Right ventricle myocardium inferior (tissue), 1 donor: Measurements from ENCODE around the gene BMPR1A. TPM values are rescaled to one million over a fixed set of nuclear protein-coding genes. Genes with fewer than 3 reads are reported as not detected.
A peak's percentile ranks its signal among the peaks of the same experiment; 100 is the strongest.

Source experiments
- ATAC-seq: fragments of 200-7000 bp; cut with Tn5 transposase; one replicate; pipeline ENCODE4 v1.9.1; 2020; ENCODE audit warnings: mild to moderate bottlenecking, moderate library complexity
- DNase-seq: peaks from one replicate; pipeline ENCODE4 v3.0.0; 2021; ENCODE audit errors: missing footprints
- intact Hi-C: fragments of 100-400 bp; cut with DNase I; formaldehyde crosslinking; loops from one replicate; pipeline ENCODE4 v1.11.0; 2022
- total RNA-seq: library from RNA; stranded (reverse); fragmentation: NEBNext Ultra II Directional; extraction: Animal tissue kit (Norgen Biotek cat#: 25700); gene quantifications from one replicate; pipeline ENCODE4 v1.2.1, GENCODE V29; 2021
- donor health status: DM: no; HTN: yes; CAD: no; lungs with severe emphysema.

Gene BMPR1A
- total RNA-seq, 1 donor from 2014 or later: 53.2 TPM

GRCh38 chr10:86755740-86756510 lies 494 bp upstream of the BMPR1A start:
- DNase-seq (peak; percentile 87), ATAC-seq (peak; percentile 91)
- intact Hi-C loops: loop anchor here (5.0 kb wide), 3 partner anchors 39 to 131 kb away; no protein-coding TSS in a partner anchor

GRCh38 chr10:86757113-86757972 lies 924 bp downstream of the BMPR1A start:
- DNase-seq (peak; percentile 75), ATAC-seq (no peak)
- intact Hi-C loops: loop anchor here (5.0 kb wide), 3 partner anchors 40 to 130 kb away; no protein-coding TSS in a partner anchor

GRCh38 chr10:86758189-86759072 lies 2.0 kb downstream of the BMPR1A start:
- no peak for DNase-seq
- ATAC-seq: no peak
- intact Hi-C loops: loop anchor here (5.0 kb wide), 3 partner anchors 39 to 129 kb away; no protein-coding TSS in a partner anchor

- no peak for DNase-seq
- intact Hi-C loops: loop anchor here (5.0 kb wide), 3 partner anchors 38 to 128 kb away; no protein-coding TSS in a partner anchor
- ATAC-seq: no peak
Observed at GRCh38 chr10:86759073-86759672, 2.8 kb downstream of the BMPR1A start.

DNA sequence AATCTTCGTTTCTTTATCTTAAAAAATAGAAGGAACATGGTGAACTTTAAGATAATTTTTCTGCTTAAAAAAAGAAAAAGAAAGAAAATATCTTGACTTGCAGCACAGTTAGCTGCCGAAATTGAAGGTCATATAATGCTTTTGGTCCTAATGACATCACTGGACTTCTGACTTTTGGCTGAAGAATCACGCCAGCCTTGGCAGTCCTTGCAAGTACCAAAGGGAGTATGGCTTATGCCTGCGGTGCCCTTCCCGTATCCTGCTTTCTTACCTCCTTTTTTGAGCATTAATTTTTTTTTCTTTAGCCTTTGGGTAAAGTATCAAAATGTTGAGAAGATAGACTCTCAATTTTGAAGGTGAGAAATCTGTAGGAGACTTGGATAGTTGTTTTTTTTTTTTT lies 7.0 kb downstream of the BMPR1A start:
- intact Hi-C loops: no loop called here

GRCh38 chr10:86765548-86765947 lies 9.1 kb downstream of the BMPR1A start:
- ATAC-seq (no peak), DNase-seq (no peak)
- intact Hi-C loops: no loop called here

More for the DNA sequence above, 7.0 kb downstream of the BMPR1A start:
- no peak for DNase-seq
- ATAC-seq: no peak

DNA sequence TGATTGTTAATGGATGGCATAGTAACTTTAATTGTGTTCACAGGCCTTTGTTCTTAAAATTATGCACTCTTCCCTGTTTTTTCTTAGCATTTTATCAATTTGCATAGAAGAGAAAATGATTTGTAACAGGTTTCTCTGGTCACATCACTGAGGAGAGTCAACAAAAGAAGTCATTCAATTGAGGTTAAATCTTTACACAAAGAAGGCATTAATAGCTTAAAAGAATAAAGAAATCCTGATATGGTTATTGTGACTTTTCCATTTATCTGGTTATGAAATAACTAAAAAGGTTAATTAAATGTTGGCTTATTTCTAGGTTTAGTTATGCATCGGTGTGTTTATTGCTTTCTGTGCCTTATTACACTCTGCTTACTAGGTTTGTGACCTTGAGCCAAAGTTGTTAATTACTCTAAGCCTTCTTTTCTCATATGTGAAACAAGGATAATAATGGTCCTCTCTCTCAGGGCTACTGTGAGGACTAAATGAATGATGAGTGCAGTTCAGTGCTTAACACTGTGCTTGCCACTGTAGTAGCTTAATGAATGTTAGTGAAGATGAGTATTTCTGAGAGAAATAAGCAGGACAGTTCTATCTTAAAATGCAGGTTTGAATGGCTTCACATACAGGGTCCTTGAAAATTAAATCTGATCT lies 12.1 kb downstream of the BMPR1A start:
- ATAC-seq (no peak), DNase-seq (no peak)
- intact Hi-C loops: no loop called here

GRCh38 chr10:86769991-86770390 lies 13.6 kb downstream of the BMPR1A start:
- no peak for DNase-seq
- intact Hi-C loops: no loop called here
- ATAC-seq: peak; percentile 31

- ATAC-seq: peak; percentile 71
Observed at GRCh38 chr10:86770412-86770960, 14.1 kb downstream of the BMPR1A start.

DNA sequence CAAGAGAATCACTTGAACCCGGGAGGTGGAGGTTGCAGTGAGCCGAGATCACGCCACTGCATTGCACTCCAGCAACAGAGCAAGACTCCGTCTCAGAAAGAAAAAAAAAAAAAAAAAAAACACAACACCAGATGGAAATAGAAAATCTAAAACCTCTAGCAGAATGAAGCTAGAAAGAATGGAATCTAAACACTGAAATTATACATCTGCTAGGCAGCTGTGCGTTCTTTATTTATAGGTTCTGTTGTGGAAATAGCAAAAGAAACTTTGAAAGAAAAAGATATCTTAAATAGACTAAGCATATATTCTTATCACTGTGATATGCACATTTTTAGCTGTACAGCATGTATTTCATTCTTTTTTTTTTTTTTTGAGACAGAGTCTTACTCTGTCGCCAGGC lies 17.1 kb downstream of the BMPR1A start:
- intact Hi-C loops: no loop called here
- DNase-seq (no peak), ATAC-seq (no peak)

More at GRCh38 chr10:86770412-86770960, 14.1 kb downstream of the BMPR1A start:
- intact Hi-C loops: no loop called here
- no peak for DNase-seq

DNA sequence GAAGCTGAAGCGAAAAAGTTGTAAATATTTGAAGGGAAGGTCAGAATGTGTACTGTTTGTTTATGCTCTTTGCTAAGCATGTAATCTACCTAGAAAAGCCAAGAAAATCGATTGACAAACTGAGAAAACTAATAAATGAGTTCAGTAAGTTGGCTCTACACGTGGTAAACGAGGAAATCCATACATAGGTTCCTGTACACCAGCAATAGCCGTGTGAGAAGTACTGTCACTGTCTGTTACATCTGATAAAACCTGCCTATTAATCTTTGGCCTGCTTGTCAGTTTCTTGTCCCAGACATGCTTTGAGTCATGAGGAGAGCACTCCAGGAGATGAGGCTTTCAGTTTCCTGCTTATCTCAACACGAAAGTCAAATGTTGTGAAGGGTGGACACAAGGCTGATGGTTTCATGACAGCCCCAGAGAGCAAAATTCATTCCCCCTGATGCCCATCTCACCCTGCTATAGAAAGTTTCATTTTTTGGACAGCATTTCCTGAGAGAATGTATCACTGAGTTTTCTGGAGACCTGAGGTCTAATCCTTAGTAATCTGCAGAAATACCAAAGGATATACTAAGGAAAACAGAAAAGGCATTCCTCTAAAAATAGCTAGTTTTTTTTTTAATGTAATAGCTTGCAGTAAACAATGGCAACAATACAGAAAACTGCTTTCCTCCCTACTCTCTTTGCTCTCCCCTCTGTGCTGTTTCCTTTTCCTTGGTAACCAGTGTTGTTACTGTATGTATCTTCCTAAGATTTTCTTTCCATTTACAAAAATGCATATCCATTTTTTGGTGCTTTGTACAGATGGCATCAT lies 18.8 kb downstream of the BMPR1A start:
- ATAC-seq: peak; percentile 23
- intact Hi-C loops: no loop called here
- no peak for DNase-seq

DNA sequence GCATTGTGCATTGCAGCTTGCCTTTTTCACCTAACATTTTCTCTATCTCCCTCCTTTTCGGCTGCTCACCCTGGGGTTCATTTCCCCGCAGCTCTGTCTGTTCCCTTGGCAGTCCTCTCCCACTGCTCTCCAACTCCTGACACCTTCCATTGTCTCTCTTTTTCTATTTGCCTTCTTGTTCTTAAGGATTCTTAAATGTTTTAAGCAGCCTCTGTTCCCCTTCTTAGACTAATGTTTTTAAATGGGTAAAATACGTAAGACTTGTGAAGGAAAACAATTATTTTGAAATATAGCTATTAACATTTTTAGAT lies 19.4 kb downstream of the BMPR1A start:
- intact Hi-C loops: no loop called here
- DNase-seq (no peak), ATAC-seq (no peak)

DNA sequence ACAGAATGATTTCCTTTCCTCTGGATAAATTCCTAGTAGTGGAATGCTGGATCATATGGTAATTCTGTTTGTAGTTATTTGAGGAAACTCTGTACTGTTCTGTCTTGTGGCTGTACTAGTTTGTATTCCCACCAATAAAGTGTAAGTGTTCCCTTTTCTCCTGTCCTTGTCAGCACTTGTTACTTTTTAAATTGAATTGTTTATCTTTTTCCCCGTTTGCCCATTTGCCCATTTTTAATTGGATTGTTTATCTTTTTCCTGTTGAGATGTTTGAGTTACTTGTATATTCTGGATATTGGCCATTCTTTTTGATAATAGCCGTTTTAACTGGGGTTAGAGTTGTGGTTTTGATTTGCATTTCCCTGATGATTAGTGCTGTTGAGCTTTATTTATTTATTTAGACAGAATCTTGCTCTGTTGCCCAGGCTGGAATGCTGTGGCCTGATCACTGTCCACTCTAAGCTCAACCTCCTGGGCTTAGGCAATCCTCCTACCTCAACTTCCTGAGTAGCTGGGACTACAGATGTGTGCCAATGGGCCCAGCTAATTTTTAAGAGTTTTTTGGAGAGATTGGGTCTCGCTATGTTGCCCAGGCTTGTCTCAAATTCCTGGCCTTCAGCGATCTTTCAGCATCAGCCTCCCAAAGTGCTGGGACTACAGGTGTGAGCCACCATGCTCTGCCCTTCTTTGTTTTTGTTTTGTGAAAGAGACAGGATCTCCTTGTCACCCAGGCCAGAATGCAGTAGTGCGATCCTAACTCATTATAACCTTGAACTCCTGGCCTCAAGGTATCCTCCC lies 23.0 kb downstream of the BMPR1A start:
- DNase-seq: no peak
- ATAC-seq: no peak
- intact Hi-C loops: no loop called here

GRCh38 chr10:86782701-86783418 lies 26.4 kb downstream of the BMPR1A start:
- DNase-seq (no peak), ATAC-seq (peak; percentile 64)
- intact Hi-C loops: no loop called here

- intact Hi-C loops: no loop called here
- DNase-seq (no peak), ATAC-seq (no peak)
Observed at GRCh38 chr10:86785037-86785436, 28.6 kb downstream of the BMPR1A start.

DNA sequence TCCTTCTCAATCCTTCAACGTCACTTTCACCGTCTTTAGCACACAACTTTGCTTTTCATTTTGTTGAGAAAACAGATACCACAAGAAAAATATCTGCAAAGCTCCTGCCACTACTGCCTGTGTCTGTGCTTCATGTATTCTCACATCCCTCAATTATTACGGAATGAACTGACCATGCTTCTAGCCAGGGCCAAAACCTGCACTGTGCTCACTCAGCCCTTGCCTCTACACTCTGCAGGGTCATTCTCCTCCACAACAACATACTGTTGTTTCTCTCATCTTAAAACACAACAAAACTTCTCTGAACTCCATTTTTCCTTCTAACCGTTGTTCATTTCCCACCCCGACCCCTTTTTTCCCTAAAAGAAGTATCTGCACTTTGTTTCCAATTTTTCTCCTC lies 29.5 kb downstream of the BMPR1A start:
- no peak for DNase-seq
- intact Hi-C loops: no loop called here
- ATAC-seq: no peak
